EH (cell line): ENCODE measurements around the gene PEAK3.

Source experiments
- DNase-seq: peaks from one replicate; pipeline ENCODE4 v3.0.0-alpha.2; 2015; ENCODE audit warnings: low read depth

PEAK3 gene

DNA sequence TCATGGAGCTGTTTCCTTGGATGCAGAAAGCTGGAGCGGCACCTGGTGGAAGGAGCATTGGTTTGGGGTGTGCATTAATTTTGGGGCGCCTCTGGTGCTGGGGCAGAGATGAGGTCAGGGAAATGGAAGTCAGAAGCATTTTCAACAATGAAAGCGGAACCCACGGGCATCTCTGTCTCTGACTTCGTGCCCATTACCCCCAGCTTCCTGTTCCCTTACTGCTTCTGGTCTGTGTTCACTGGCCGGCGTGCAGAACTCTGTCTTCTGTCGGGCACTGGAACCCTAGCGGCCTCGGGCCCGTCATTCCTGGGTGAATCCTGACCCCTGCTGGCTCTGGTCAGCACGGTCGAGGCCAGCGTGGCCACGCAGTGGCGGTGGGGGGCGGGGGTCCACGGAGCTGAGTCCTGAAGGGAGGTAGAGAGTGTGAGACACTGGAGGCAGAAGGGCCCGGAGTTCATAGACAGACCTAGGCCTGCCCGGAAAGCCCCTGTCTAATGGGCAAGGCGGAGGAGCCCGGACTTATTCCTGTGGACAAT lies 33.9 kb upstream of the PEAK3 start:
- DNase-seq, result peak; percentile 75

DNA sequence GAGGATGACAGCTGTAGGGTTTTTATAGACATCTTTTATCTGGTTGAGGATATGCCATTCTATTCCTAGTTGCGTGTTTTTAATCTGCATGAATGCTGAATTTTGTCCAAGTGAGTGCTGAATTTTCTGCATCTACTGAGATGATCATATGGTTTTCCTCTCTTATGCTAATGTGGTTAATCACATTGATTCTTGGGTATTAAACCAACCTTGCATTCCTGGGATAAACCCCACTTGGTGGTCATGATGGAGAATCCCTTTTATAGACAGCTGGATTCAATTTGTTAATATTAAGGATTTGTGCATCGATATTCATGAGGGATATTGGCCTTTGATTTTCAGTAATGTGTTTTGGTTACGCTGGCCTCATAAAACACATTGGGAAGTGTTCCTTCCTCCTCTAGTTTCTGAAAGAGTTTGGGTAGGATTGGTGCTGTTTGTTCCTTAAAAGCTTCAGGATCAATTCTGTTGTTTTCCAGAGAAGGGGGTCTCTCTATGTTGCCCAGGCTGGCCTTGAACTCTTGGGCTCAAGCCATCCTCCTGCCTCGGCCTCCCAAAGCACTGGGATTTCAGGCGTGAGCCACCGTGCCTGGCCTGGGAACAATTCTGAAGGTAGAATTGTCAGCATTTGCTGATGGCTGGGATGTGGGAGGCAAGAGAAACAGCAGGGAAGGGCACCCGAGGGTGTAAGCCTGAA lies 33.3 kb upstream of the PEAK3 start:
- DNase-seq, result no peak

DNA sequence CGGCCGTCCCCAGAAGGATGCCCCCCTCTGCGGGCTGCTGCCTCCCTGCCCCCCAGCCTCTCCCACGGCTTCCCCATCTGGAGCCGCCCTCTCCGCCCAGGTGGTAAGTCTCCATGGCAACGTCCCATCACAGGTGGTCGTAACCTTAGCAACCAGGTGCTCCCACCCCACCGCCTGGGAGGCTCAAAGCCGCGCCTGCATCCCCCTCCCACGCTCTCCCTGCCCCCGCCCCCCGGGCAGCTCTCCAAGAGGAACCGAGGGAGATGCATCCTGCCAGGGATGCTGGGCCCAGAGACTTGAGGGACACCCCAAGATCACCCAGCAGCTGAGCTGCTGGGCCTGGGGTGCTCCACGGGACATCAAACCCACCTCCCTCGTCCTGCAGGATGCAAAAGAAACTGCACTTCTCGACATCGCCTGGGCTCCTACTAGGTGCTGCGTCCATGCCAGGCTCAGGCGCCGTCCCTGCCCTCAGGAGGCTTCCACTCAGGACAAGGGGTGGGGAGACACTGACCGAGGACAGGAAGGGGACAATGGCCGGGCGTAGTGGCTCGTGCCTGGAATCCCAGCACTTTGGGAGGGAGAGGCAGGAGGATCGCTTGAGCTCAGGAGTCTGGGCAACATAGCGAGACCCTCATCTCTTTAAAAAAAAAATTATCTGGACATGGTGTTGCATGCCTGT lies 31.0 kb upstream of the PEAK3 start:
- no peak for DNase-seq

DNA sequence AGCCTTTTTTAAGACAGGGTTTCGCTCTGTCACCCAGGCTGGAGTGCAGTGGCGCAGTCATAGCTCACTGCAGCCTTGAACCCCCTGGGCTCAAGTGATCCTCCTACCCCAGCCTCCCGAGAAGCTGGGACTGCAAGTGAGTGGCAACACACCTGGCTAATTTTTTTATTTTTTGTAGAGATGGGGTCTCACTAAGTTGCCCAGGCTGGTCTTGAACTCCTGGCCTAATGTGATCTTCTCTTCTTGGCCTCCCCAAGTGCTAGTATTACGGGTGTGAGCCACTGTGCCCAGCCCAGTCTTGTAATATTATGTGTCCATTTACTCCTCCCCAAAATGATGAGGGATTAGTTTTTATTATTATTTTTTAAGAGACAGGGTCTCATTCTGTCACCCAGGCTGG lies 29.1 kb upstream of the PEAK3 start:
- DNase-seq, result no peak

DNA sequence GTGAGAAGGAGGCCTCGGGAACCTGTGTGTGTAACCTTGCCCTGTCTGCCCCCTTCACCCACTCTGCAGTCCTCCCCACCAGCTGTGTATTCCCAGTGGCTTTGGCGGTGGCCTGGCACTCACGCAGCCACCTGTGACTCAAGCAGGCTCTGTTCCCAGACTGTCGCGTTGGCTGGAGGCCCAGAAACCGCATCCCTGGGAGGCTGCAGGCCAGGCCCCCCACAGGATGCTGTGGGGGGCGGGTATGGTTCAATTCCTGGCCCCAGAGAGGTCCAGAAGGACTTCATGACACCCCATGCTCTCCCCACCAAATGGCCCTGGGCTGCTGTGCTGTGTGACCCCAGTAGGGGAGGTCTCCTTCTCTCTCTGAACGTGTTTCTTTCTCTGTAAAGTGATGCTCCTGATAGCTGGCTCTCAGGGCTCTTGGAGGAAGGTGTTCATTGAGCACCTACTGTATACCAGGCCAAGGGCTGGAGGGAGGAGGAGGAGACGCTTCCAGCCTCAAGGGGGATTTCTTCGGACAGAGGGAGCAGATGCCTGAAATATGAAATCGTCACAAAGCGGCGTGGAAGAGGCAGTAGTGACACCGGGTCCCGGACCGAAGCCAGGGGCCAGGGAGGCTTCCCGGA lies 27.9 kb upstream of the PEAK3 start:
- peak; percentile 67 for DNase-seq

DNA sequence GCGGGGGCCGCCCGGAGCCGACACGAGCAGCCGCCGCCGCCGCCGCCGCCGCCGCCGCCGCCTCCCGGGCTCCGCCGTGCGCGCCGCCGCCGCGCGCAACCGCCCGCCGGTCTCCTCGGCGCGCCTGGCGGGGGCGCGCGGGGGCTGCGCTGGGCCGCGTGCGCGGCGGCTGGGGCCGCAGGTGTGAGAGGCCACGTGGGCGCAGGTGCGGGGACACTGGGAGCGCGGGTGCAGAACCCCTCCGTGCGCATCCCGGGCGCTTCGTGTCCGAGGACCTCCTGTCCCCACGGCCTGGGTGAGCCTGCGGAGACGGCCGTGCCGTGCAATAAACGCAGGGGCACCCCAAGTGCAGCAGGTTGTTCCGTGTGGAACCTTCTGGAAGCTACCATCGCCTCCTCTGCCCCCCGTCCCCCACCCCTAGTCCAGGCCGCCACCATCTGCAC lies 26.2 kb upstream of the PEAK3 start, which contains the start of gene LINGO3:
Gene LINGO3, minus strand, starts transcription at position 41 of the 443 bp plus-strand sequence. CDS start 16,378 bp downstream, outside the sequence.
- no peak for DNase-seq

DNA sequence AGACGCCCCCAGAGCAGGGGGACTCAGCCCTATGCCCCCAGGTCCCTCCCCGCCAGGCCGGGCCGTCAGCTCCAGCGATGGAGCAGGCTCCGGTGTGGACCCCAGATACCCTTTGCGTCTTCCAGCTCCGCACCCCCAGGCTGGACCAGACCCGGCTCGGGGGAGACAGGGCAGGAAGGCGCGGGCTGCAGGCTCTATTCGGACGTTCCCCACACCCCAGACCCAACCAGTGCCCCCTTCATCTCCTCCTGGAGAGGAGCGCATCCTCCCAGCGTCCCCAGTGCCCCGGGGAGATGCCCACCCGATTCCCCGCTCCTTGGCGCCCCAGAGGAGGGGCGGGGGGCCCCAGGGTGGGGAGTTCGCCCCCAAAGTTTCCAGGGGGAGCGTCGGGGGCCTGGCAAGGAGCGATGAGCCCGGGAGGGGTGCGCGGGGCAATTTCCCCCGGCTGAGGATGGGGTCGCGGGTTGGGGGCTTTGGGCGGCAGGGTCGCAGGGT lies 25.6 kb upstream of the PEAK3 start:
- DNase-seq, result no peak

DNA sequence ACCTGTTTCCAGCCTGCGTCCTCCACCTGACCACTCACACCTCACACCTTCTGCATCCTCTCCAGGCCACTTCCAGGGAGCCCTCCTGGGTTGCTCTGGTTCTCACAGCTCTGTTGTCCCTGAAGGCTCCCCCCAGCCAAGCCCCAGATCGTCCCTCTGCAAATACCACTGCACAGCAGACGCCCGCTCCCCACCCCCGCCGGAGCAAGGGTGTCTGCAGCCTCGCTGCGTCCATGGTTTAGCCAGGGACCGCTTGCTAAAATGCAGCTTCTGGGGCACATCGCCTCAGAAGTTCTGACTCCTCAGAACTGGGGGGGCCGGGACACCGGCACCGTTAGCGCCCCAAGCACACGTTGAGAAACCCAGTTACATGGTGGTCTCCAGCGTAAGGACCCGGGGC lies 25.0 kb upstream of the PEAK3 start:
- DNase-seq, result no peak

DNA sequence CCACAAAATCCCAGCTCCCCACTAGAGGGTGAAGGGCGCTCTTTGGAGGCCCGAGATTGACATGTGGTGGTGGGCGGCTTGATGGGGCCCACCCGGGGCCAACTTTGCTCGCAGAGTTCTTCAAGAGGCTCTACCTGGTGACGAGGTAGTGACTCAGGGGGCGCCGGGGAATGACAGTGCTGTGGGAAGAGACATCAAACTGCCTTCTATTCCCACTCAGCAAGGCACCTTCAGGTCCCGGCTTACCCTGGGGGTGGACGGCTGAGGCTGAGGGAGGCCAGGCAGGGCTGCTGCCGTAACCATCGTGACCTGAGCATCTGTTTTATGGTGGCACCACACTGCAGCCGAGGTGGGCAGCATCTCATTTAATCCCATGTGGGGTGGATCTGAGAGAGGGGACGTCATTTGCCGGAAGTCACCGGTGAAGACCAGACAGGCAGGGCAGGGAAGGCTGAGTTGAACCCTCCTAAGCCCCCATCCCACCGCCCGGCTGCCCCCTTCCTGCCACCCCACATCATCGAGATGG lies 24.4 kb upstream of the PEAK3 start:
- no peak for DNase-seq

DNA sequence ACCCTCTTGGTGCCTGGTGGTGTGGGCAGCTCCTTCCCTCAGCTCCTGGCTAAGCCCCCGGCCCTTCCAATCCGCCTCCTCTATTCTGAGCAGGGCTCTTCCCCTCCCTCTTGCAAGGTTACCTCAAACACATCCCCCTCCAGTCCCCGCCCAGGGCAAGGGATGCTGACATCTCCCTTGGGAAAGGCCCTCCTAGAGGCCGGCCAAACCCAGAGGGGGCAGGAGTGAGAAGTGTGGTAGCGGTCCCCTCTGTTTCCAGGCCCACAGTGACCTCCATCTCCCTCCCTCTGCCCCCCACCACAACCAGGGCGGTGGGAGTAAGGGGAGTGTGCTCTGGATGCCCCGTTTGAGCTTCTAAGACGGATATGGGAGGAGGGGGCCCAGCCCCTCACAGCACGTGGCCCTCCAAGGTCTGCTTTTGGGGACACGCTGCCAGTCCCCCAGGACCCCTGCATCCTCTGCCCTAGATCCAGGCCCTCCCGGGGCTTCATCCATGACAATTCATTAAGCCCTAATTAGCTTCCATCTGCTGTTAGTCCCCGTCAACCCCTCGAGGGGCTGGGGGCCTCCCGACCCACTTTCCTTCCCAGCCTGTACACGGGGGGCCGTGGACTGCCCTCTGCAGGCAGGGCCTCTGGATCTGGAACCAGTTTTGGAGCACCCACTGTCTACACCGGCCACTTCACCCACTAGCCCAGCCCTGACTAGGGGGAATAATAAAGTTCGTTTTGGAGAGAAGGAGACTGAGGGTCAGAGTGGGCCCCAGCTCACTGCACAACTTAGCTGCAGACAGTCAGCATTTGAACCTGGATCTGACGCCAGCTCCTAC lies 23.7 kb upstream of the PEAK3 start:
- DNase-seq, result no peak

DNA sequence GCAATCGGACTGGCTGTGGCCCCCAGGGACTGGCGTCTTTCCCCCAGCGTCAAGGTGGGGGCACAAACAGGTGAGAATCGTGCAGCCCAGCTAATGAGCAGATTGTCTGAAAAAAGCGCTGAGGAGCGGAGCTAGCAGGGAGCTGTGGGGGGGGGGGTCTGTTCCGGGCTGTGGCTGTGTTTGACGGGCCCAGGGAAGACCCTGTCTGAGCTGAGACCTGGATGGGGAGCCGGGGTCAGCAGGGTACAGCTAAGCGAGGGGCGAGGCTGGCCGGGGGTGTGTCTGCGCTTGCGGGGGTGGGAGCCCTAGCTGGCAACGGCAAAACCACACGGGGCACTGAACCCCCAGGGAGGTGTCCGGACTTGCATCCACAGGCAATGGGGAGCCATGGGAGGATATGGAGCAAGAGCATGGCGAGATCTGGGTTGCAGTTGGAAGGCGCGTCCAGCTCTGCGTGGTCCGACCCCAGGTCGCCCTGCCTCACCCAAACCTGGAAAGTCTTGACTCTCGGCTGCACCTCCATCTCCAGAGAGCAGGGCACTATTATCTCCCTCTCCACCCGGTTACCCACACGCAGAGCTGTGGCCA lies 21.3 kb upstream of the PEAK3 start:
- no peak for DNase-seq

DNA sequence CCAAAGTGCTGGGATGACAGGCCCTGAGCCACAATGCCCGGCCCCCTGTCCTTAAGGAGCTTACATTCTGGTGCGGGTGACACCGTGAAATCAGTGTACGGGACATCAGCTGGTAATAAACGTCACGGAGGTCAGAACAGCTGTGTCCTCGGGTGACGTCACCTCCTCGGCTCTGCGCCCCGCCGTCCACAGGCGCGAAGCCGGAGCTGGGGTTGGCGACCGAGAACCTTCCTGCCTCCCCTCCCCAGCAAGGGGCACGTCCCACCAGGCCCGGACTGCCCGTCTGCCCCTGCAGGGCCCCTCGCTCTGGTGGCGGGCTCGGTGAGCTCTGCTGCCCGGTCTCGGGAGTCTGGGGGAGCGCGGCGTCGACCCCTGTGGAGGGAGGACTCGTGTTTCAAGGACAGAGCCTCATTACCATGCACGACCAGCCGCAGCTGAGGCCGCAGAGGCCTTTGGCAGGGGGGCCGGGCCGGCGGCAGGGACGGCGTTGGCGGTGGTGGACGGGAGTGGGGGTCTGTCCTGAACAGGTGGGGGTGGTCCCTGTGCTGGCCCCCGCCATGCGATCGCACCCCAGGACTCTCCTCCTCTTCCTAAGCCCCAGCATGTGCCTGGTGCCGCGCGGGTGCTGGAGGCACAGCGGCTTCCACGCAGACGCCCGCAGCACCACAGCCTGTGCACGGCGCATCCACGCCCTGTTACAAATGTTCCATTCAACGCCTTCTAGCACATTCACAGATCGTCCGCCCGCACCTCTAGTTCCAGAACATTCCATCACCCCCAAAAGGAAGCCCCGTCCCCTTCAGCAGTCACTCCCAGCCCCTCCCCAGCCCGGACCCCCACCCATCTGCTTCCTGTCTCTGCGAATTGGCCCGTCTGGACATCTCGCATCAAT lies 20.6 kb upstream of the PEAK3 start:
- DNase-seq, result peak; percentile 55

DNA sequence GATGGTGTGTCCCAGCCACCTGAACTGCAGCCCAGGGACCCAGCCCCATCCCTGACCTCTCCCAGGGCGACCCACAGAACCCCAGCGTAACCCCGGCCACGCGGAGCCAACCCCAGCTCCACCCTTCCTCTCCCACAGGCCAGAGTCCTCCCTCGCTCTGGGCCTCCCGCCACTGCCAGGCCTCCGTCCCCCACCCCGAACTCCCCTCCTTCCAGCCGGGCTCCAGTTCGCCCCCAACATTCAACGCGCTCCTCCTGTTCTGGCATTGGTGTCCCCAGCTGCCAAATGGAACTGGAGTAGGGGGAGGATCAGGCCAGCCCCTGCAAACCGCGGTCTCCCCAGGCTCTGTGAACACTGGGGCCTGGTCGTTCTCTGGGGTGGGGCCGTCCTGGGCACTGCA lies 18.6 kb upstream of the PEAK3 start:
- DNase-seq, result no peak

DNA sequence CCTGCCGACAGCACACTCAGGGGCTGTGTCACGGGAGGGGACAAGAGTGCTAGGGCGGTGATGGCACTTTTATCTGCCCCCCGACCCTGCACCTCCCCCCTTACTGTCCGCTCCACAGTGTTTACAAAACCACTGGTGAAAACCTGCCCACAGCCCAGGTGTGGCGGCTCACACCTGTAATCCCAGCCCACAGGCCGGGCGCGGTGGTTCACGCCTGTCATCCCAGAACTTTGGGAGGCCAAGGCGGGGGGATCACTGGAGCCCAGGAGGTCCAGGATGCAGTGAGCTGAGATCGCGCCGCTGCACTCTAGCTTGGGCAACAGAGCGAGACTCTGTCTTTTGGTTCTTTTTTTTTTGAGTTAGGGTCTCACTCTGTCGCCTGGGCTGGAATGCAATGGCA lies 14.2 kb upstream of the PEAK3 start:
- no peak for DNase-seq

DNA sequence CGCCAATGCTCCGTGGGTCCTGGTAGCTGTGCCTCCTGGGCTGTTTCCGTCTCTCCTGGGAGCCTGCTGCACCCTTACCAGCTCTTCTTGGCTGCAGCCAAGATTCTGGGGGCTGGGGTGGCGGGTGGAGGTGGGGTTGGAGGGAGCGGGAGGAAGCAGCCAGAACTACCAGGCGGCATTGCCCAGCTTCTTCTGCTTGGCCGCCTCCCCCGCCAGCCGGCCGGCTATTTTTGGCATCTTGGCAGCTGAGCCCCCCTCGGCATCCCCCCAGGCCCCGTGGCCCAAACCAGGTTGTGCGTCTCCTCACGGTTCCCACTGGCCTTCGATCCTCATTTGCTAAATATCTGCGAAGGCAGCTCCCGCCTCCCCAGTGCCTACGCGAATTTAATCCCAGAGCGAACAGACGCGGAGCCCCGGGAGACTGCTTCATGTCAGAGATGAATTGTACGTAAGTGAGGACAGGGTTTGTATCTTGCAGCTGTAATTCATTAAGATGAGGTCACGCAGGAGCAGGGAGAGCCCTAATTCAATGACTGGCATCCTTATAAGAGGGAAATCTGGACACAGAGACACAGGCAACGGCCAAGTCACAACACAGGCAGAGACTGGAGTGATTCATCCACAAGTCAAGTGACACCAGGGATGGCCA lies 12.8 kb upstream of the PEAK3 start:
- DNase-seq, result peak; percentile 91

DNA sequence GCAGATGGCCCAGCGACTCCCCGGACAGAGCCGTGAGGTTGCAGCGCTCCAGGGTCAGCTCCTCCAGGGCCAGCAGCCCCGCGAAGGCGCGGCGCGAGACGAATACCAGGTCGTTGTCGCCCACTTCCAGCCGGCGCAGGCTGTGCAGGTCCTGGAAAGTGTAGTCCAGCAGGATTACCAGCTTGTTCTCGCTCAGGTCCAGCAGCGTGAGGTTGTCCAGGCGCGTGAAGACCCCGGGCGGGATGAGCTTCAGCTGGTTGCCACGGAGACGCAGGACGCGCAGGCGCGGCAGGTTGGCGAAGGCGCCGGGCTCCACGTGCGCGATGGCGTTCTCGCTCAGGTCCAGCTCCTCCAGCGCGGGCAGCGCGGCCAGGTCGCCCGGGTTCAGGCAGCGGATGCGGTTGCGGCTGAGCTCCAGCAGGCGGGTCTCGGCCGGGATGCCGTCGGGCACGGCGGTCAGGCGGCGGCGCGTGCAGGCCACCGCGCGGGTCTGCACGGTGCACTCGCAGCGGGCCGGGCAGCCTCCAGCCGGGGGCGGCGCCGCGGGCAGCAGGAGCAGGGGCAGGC lies 9.3 kb upstream of the PEAK3 start:
- DNase-seq, result no peak

DNA sequence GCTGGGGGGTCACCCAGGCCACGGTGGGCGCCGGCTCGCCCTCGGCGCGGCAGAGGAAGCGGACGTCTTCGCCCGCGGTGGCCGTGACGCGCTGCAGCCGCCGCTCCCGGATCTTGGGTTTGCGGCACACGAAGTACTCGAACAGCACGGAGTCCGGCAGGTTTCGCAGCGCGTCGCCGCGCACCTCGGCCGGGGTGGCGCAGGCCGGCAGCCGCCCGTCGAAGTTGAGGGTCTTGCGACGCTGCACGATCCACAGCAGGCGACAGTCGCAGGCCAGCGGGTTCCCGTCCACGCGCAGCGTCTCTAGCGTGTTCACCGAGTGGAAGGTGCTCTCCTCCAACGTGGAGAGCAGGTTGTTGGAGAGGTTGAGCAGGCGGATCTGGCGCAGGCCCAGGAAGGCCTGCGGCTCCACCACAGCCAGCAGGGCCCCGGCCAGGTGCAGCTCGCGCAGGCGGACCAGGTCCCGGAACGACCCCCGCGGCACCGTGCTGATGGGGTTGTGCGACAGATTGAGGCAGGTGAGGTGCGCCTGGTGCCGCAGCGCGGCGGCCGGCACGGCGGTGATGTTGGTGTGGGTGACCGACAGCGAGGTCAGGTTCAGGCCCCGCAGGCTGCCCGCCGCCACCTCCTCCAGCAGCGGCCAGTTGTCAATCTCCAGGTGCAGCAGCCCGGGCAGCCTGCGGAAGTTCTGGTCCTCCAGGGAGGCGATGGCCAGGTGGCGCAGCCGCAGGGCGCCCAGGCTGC lies 8.6 kb upstream of the PEAK3 start:
- DNase-seq, result no peak

DNA sequence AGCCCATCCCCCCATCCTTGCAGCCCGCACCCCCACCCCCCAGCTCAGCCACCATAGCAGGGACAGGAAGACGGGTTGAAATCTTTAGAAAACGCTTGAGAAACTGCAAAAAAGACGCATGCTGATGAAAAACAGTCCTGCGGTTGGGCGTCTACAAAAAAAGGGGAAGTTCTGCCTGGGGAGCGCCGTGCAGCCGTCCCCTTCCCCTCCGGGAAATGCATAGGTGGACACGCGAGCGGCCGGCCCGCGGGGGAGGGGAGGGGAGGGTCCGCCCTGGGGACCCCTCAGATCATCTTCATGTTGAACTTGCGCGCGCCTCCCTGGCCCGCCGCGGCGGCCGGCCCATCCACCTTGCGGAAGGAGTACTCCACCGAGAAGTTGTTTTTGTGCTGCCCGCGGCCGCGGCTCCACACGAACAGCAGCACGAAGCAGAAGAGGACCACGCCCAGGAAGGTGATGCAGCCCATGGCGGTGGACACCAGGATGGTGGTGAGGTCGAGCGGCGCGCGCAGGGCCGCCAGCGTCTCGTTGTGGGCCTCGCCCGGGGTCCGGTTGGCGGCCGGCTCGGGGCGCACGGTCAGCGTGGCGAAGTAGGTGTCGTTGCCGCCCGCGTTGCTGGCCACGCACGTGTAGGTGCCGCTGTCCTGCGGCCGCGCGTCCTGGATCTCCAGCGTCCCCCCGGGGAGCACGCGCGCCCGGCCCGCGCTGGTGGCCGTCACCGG lies 7.9 kb upstream of the PEAK3 start:
- DNase-seq, result no peak
